GM12873 (cell line): ENCODE data around the gene SRSF10.

Experiments used
- CTCF ChIP-seq: IDR thresholded peaks from 2 replicates; pipeline ENCODE4 v1.5.1; 2012; ENCODE audit warnings: low read depth, mild to moderate bottlenecking, moderate library complexity, low read length, control low read depth; ENCODE audit not compliant: insufficient read depth; ENCODE audit errors: missing control alignments

The SRSF10 gene

DNA sequence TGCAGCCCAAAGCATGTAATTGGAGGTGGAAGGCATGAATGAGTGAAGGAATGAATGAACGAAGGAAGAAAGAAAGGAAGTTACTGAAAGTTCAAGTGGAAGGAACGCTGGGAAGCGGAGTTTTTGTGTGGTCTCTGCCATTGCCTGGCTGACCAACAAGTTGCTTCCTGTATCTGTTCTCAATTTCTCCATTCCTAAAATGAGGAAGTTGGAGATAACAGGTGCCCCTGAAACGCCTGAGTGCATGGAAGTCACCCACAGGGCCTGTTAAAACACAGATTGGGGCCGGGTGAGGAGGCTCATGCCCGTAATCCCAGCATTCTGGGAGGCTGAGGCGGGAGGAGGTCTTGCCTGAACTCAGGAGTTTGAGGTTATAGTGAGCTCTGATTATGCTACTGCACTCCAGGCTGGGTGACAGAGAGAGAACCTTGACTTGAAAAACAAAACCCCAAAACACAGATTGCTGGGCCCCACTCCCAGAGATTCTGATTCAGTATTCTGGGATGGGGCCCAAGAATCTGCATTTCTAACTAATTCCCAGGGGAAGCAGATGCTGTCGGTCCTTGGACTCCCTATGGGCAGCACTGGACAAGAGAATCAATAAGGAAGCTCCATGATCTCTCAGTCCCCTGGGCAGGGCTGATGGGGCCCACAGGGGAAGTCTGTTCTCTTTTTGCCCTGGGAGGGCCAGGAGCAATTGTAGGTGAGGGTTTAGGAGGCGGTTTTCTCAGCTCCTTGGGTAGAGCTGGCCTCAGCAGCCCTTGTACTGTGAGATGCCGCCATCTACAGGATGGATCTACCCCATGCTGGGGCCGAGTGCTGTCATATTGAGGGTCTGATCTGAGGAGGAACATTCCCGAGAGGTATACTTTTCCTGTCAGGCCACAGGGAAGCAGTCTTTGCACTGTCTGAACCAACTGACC lies 63.7 kb downstream of the SRSF10 start:
- peak; percentile 91 for TF ChIP-seq CTCF

GRCh38 chr1:23915466-23915865 lies 64.7 kb downstream of the SRSF10 start:
- TF ChIP-seq CTCF, result peak; percentile 3

- no peak for TF ChIP-seq CTCF
These were observed 65.2 kb downstream of the SRSF10 start for GRCh38 chr1:23914921-23915320.
